HEK293 (cell line): ENCODE measurements around the gene PITPNC1.
"Not testable (repeated sequence)": the region's sequence is repeated elsewhere in the genome, so short reads cannot be mapped to it uniquely, and the experiment has no call there.

ENCODE experiments used
- ZFP41 ChIP-seq: fragments of 450-650 bp; formaldehyde crosslinking; IDR thresholded peaks from 2 replicates; pipeline ENCODE4 v1.5.1; 2016; ENCODE audit warnings: missing biosample characterization, missing genetic modification characterization, borderline replicate concordance
- ZNF112 ChIP-seq: fragments of 450-650 bp; formaldehyde crosslinking; IDR thresholded peaks from 2 replicates; pipeline ENCODE4 v1.5.0; 2017; ENCODE audit warnings: missing biosample characterization, missing genetic modification characterization
- ZNF138 ChIP-seq: fragments of 450-650 bp; formaldehyde crosslinking; IDR thresholded peaks from 2 replicates; pipeline ENCODE4 v1.5.1; 2016; ENCODE audit warnings: missing biosample characterization, missing genetic modification characterization, borderline replicate concordance
- ZNF23 ChIP-seq: fragments of 450-650 bp; formaldehyde crosslinking; IDR thresholded peaks from 2 replicates; pipeline ENCODE4 v1.5.1; 2016; ENCODE audit warnings: missing biosample characterization, missing genetic modification characterization, borderline replicate concordance
- ZNF292 ChIP-seq: fragments of 450-650 bp; formaldehyde crosslinking; IDR thresholded peaks from 2 replicates; pipeline ENCODE4 v1.5.1; 2016; ENCODE audit warnings: low read depth, missing biosample characterization, missing genetic modification characterization, borderline replicate concordance
- ZNF645 ChIP-seq: fragments of 450-650 bp; formaldehyde crosslinking; IDR thresholded peaks from 2 replicates; pipeline ENCODE4; 2016; ENCODE audit warnings: missing biosample characterization, missing genetic modification characterization
- TF ChIP-seq, protein P1 (sequence below): fragments of 450-650 bp; formaldehyde crosslinking; IDR thresholded peaks from 2 replicates; pipeline ENCODE4 v1.5.1; 2016; ENCODE audit warnings: missing biosample characterization, missing genetic modification characterization
- TF ChIP-seq, protein P2 (sequence below): fragments of 450-650 bp; formaldehyde crosslinking; IDR thresholded peaks from 2 replicates; pipeline ENCODE4 v1.5.1; 2016; ENCODE audit warnings: missing biosample characterization, missing genetic modification characterization, borderline replicate concordance

DNA sequence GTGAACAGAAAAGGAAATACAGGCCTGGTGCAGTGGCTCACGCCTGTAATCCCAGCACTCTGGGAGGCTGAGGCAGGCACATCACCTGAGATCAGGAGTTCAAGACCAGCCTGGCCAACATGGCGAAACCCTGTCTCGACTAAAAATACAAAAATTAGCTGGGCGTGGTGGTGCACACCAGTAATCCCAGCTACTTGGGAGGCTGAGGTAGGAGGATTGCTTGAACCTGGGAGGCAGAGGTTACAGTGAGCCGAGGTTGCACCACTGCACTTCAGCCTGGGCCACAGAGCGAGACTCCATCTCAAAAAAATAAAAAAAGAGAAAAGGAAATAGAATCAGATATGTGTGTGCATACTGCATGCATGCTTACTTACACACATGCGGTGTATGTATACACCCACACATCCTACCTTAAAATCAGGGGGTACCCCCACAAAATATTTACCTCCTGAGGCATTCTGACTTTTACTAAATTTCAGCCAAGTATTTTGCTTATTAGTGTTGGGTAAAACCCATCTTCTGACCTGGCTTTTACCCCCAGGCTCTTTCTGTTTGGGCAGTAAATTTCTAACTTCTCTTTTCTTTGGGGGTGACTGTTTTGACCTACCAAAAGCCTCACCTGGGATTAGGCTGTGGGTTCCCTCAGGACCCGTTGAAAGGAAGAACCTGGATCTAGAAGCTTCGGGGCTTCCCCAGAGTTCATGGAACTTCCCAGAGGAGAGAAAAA is 201.8 kb downstream of the PITPNC1 start:
- TF ChIP-seq, protein P1, sequence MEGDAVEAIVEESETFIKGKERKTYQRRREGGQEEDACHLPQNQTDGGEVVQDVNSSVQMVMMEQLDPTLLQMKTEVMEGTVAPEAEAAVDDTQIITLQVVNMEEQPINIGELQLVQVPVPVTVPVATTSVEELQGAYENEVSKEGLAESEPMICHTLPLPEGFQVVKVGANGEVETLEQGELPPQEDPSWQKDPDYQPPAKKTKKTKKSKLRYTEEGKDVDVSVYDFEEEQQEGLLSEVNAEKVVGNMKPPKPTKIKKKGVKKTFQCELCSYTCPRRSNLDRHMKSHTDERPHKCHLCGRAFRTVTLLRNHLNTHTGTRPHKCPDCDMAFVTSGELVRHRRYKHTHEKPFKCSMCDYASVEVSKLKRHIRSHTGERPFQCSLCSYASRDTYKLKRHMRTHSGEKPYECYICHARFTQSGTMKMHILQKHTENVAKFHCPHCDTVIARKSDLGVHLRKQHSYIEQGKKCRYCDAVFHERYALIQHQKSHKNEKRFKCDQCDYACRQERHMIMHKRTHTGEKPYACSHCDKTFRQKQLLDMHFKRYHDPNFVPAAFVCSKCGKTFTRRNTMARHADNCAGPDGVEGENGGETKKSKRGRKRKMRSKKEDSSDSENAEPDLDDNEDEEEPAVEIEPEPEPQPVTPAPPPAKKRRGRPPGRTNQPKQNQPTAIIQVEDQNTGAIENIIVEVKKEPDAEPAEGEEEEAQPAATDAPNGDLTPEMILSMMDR (tag by site-specific recombination): not testable (repeated sequence)
- TF ChIP-seq ZNF112, ZNF138, ZNF292, ZNF645, ZFP41, ZNF23 (tag by site-specific recombination): not testable (repeated sequence)
- TF ChIP-seq, protein P2, sequence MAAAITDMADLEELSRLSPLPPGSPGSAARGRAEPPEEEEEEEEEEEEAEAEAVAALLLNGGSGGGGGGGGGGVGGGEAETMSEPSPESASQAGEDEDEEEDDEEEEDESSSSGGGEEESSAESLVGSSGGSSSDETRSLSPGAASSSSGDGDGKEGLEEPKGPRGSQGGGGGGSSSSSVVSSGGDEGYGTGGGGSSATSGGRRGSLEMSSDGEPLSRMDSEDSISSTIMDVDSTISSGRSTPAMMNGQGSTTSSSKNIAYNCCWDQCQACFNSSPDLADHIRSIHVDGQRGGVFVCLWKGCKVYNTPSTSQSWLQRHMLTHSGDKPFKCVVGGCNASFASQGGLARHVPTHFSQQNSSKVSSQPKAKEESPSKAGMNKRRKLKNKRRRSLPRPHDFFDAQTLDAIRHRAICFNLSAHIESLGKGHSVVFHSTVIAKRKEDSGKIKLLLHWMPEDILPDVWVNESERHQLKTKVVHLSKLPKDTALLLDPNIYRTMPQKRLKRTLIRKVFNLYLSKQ (tag by site-specific recombination): not testable (repeated sequence)
